Activated CD4-positive, alpha-beta T cell treated with anti-CD3 and anti-CD28 coated beads, Interleukin-2, amount 10 ng/mL, durations not matched to agents 24 days and 14 days (primary cell): ENCODE results near the gene NPRL2. TPM values are rescaled to one million over a fixed set of nuclear protein-coding genes. Genes with fewer than 3 reads are reported as not detected.

Experiments
- DNase-seq: peaks from one replicate; pipeline ENCODE4 v3.0.0; 2022
- H3K27ac Mint-ChIP-seq: one replicate; pipeline ENCODE4 v1.8.0; 2022; ENCODE audit warnings: mild to moderate bottlenecking, mixed read lengths
- H3K27me3 Mint-ChIP-seq: one replicate; pipeline ENCODE4 v1.8.0; 2022; ENCODE audit warnings: mixed read lengths
- H3K36me3 Mint-ChIP-seq: one replicate; pipeline ENCODE4 v1.8.0; 2022; ENCODE audit warnings: low read depth, mild to moderate bottlenecking, mixed read lengths
- H3K4me1 Mint-ChIP-seq: one replicate; pipeline ENCODE4 v1.8.0; 2021; ENCODE audit warnings: mixed read lengths
- H3K4me3 Mint-ChIP-seq: one replicate; pipeline ENCODE4 v1.8.0; 2022; ENCODE audit warnings: mild to moderate bottlenecking, moderate library complexity, mixed read lengths
- H3K9me3 Mint-ChIP-seq: one replicate; pipeline ENCODE4 v1.8.0; 2021; ENCODE audit warnings: mixed read lengths
- intact Hi-C: fragments of 100-400 bp; cut with micrococcal nuclease; formaldehyde crosslinking; loops from one replicate; pipeline ENCODE4 v1.15.1; 2023
- total RNA-seq: library from RNA; stranded (reverse); gene quantifications from 2 replicates; pipeline ENCODE4 v1.2.3, GENCODE V29; 2022

The NPRL2 gene
- total RNA-seq, 1 donor from 2014 or later, result 43.0 TPM

DNA sequence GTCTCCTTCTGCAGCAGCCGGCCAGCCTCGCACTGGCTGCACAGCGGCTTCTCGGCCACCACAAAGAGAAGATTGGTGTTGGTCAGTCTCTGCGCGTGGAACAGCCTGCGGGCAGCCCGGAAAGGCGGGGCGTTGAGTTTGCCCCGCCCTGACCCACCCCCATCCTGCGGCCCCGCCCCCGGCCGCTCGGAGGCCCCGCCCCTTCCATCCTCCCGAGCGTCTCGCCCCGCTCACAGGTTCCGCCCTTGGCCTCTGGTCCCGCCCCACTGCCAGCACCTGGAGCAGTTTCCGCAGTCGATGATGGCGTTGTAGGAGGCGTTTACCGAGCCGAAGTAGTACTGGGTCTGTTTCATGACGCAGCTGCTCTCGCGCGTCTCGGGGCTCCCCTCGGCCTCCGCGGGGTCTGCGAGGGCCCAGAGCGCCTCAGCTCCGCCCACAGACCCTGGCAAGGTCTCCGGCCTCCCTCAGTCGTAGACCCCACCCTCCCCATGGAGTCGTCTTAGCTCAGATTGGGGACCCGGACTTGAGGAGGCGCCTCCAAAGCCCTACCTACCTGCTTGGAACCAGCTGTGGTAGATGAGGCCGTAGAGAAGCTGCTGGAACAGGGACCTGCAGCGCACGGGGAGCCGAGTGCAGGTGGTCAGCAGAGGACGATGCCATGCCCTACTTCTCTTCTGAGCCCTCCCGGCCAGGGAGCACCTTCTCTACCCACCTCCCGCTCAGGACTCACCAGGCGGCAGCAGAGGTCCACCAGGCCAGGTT lies 14.7 kb upstream of the NPRL2 start:
- intact Hi-C loops, result loop anchor here (1.0 to 2.0 kb wide), 2 partner anchors 14 to 28 kb away; partner anchors contain the start of genes CYB561D2 and NPRL2
- Mint-ChIP-seq H3K4me1 (peaks cover 11% of the 10 kb centered on the region), H3K4me3 (peak overlapping the region; percentile 83), H3K27ac (peak overlapping the region; percentile 62), H3K36me3 (no peaks in the 10 kb centered on the region), H3K27me3 (no peaks in the 10 kb centered on the region), H3K9me3 (no peaks in the 10 kb centered on the region)
- peak; percentile 98 for DNase-seq

DNA sequence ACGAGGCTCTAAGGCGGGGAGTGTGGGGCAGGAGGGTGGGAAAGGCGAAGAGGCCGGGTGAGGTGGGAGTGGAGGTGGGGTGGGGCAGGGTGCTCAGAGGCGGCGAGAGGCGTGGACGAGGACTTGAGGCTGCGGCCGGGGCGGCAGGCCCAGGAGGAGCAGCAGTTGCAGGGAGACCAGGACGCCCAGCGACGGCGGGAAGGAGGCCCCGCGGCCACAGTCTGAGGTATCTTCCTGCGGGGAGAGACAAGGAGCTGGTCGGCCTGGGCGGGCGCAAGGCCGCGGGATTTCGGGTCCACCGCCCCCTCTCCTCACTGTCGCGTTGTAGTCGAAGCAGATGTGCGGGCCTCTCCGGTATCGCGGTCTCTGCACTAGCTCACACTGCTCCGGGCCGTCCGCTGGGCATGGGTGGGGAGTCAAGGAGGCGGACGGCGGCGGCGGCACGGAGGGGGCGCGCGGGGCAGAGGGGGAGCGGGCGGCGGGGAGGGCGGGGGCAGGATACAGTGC lies 14.1 kb upstream of the NPRL2 start:
- Mint-ChIP-seq H3K36me3 (no peaks in the 10 kb centered on the region), H3K9me3 (no peaks in the 10 kb centered on the region), H3K27ac (peak overlapping the region; percentile 62), H3K4me3 (peak overlapping the region; percentile 83), H3K4me1 (peaks cover 15% of the 10 kb centered on the region), H3K27me3 (no peaks in the 10 kb centered on the region)
- no peak for DNase-seq
- intact Hi-C loops, result loop anchor here (1.0 to 2.0 kb wide), 2 partner anchors 14 to 27 kb away; partner anchors contain the start of genes CYB561D2 and NPRL2

DNA sequence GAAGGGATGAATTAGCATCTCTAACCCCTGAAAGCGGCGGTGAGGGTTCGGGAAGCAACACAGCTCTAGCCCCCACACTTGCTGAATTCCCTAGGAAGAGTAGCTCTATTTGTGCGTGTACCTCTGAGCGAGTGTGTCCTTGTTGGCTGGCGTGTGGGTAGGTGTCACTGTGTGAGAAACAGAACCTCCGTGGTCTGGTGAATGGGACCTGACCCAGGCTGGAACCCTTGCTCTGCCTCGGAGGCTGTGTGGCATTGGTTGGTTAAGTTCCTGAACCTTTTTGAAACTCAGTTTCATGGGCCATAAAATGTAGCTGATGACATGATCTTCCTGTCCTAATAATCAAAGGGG lies 9.2 kb upstream of the NPRL2 start:
- Mint-ChIP-seq H3K4me3 (peak overlapping the region; percentile 98), H3K9me3 (no peaks in the 10 kb centered on the region), H3K27me3 (no peaks in the 10 kb centered on the region), H3K27ac (peak overlapping the region; percentile 95), H3K36me3 (peaks cover 27% of the 10 kb centered on the region), H3K4me1 (peaks cover 35% of the 10 kb centered on the region)
- DNase-seq, result no peak
- intact Hi-C loops, result loop anchor here (1.0 to 5.0 kb wide), 4 partner anchors 8 to 1028 kb away; partner anchors contain the start of genes IFRD2 and MANF

DNA sequence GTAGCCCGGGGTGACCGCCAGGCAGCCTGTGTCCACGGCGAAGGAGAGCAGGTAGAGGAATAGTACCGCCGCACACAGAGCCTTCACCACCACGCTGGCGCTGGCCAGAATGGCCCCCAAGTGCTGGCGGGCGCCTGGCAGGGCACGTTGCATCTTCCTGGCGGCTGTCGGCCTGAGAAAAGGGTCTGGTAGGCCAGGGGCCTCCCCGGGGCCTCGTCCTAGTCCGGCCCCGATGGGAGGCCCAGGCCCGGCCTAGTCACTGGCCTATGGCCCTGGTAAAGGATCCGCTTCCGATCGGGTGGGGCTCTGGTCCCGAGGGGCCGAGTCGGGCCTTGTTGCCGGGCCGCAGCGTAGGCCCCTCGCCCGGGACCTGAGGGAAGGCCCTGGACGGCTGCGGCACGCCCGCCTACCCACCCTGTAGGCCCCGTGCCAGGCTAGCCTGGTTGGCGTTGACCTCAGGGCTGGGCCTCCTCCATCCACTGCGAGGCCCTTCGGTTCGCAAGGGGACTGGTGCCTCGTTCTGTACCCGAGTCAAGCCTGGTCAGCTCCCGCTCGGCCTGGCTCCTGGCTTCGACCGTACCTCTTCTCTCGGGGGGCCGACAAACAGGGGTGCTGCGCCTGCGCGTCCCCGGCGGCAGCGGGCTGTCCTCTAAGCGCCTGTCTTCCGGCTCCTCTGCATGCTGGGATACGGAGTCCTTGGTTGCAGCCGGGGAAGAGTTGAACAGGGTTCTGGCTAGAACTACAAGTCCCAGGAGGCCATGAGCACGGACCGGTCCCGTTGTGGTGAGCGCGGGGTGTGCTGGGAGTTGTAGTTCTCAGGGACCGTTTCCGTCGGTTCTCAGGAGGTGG lies 8.6 kb upstream of the NPRL2 start, which contains the start of gene TMEM115:
TMEM115 (minus strand) TSS at position 611 of the 849 bp plus-strand sequence; CDS start at position 153, 458 bp downstream.
- Mint-ChIP-seq H3K9me3 (no peaks in the 10 kb centered on the region), H3K27ac (peak within 1 kb of the TSS; percentile 95), H3K27me3 (no peaks in the 10 kb centered on the region), H3K4me1 (peaks cover 35% of the 10 kb centered on the region), H3K36me3 (peaks cover 32% of the 10 kb centered on the region), H3K4me3 (peak within 1 kb of the TSS; percentile 98)
- DNase-seq, result peak; percentile 98
- intact Hi-C loops, result loop anchor here (1.0 to 5.0 kb wide), 4 partner anchors 8 to 1028 kb away; partner anchors contain the start of genes IFRD2 and MANF

DNA sequence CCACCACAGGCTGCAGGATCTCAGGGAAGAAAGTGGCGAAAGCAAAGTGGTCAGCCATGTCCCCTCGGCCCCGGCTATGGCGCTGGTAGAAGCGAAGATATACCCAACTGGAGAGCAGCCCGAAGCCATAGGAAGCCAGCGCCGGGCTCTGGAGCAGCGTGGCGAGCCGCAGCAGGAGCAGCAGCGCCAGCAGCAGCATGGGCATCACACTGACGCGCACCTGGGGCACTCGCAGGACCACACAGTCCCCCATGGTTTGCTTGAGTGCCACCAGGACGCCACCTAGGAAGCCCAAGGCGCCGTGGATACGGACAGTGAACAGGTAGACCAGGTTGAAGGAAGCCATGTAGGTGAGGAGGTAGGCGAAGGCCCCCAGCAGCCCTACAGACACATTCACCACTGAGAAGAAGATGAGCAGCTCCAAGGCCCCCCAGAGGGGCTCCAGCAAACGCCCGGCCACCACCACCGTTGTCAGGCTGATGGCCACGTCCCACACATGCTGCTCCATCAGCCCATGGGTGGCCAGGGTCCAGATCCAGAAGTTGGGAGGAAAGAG lies 7.9 kb upstream of the NPRL2 start:
- peak overlapping the region; percentile 98 for H3K4me3 Mint-ChIP-seq
- no peak for DNase-seq
- intact Hi-C loops, result loop anchor here (2.0 to 5.0 kb wide), 2 partner anchors 22 to 1029 kb away; partner anchors contain the start of gene MANF
- peaks cover 35% of the 10 kb centered on the region for H3K4me1 Mint-ChIP-seq
- H3K27me3 Mint-ChIP-seq, result no peaks in the 10 kb centered on the region
- H3K9me3 Mint-ChIP-seq, result no peaks in the 10 kb centered on the region
- H3K27ac Mint-ChIP-seq, result peak overlapping the region; percentile 81
- peaks cover 33% of the 10 kb centered on the region for H3K36me3 Mint-ChIP-seq

DNA sequence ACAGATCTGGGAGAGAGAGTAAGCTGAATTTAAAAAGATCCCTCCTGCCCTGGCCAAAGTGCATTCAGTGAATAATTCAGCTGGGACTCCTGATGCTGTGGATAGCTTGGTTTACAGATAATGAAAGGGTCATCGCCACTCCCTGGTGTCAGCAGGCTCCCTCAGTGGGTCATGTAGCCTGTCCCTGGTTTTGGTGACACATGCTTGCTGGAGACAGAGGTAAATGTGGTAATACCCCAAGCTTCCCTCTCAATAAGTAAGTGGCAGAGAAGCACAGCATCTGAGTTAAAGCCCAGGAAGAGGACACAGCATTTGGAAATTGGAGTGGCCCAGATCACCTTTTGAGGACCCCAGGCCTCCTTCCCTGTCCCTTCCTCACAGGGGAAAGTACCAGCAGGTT lies 6.9 kb upstream of the NPRL2 start:
- no peaks in the 10 kb centered on the region for H3K27me3 Mint-ChIP-seq
- H3K4me1 Mint-ChIP-seq, result peaks cover 34% of the 10 kb centered on the region
- intact Hi-C loops, result loop anchor here (5.0 kb wide), 1 partner anchor 1030 kb away; the partner anchor contains the start of gene MANF
- peak overlapping the region; percentile 20 for H3K27ac Mint-ChIP-seq
- peaks cover 33% of the 10 kb centered on the region for H3K36me3 Mint-ChIP-seq
- no peak for DNase-seq
- peak overlapping the region; percentile 98 for H3K4me3 Mint-ChIP-seq
- H3K9me3 Mint-ChIP-seq, result no peaks in the 10 kb centered on the region

DNA sequence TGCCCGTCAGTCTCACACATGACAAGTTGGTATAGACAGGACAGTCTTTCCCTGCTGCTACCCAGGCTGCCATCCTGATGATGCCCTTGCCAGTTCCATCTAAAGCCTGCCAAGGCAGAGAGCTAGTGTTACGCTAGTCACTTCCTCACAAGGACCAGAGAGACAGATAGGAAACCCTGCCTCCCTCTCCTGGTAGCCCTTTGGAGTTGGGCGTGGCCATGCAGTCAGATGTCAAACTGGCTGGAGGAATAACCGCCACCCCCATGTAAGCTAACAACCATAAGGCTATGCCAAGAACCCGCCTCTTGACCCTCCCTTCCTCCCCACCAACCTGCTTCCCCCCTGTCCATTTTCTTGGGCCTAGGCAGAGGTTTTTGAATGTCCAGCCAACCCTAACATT lies 6.0 kb upstream of the NPRL2 start:
- no peak for DNase-seq
- no peaks in the 10 kb centered on the region for H3K27me3 Mint-ChIP-seq
- peaks cover 39% of the 10 kb centered on the region for H3K4me1 Mint-ChIP-seq
- peak overlapping the region; percentile 98 for H3K4me3 Mint-ChIP-seq
- no peaks in the 10 kb centered on the region for H3K9me3 Mint-ChIP-seq
- H3K36me3 Mint-ChIP-seq, result peaks cover 37% of the 10 kb centered on the region
- H3K27ac Mint-ChIP-seq, result no peak overlapping the region
- intact Hi-C loops, result loop anchor here (5.0 kb wide), 1 partner anchor 1031 kb away; the partner anchor contains the start of gene MANF

DNA sequence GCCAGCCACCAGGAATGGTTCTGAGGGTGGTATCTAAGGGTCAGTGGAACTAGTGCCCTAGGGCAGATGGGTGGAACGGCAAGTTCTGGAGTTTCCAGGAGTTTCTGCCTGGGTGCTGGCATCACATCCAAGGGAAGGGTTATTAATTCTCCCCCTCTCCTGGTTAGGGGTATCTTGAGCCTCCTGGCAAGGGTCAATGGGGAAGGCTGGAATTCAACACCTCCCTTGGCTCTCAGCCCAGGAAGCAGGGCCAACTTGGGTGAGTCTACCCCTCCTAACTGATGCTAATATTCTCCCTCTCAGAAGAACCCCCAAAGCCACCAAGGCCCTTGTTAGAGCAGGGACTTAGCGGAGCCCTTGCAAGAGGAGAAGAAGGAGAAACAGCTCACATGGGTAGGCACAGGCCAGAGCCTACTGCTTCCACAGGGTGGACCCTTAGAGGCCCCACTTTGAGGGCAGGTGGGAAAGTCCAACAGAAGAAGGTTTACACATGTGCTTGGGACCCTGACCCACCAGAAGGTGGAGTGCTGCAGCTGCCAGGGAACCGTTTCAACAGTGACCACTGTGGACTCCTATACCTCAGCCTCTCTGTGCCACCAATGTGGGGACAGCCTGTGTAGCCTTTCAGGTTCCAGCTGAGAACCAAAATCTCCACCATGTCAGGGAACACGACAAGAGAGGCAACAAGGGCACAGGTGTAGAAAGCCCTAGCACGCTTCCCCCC lies 5.4 kb upstream of the NPRL2 start:
- H3K4me1 Mint-ChIP-seq, result peaks cover 44% of the 10 kb centered on the region
- intact Hi-C loops, result loop anchor here (5.0 kb wide), 1 partner anchor 1031 kb away; the partner anchor contains the start of gene MANF
- H3K27ac Mint-ChIP-seq, result no peak overlapping the region

DNA sequence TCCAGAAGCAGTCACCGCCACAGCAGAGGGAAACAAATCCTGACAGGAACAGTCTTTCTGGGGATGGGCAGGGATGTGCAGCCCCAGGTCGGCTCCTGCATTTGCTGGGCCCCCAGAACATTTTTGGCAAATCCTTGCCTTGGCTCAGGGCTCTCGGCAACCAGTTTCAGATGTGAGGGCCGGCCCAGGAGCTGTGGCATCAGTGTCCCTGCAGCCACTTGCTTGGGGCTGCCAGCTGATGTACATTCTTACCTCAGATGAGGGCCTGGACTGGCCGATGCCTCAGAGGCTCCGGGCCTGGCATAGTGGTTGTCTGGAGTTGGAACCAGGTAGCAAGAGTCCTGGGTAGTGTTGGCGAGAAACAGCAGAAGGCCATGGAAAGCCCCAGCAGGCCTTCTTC lies 4.3 kb upstream of the NPRL2 start:
- Mint-ChIP-seq H3K27ac (no peak overlapping the region), H3K4me1 (peaks cover 50% of the 10 kb centered on the region), H3K27me3 (no peaks in the 10 kb centered on the region), H3K9me3 (no peaks in the 10 kb centered on the region), H3K4me3 (no peak overlapping the region), H3K36me3 (peaks cover 44% of the 10 kb centered on the region)
- intact Hi-C loops, result loop anchor here (5.0 kb wide), 1 partner anchor 1032 kb away; the partner anchor contains the start of gene MANF
- DNase-seq, result no peak

More for the DNA sequence above, 5.4 kb upstream of the NPRL2 start:
- no peak for DNase-seq
- H3K4me3 Mint-ChIP-seq, result peak overlapping the region; percentile 98
- peaks cover 39% of the 10 kb centered on the region for H3K36me3 Mint-ChIP-seq
- no peaks in the 10 kb centered on the region for H3K9me3 Mint-ChIP-seq
- H3K27me3 Mint-ChIP-seq, result no peaks in the 10 kb centered on the region

DNA sequence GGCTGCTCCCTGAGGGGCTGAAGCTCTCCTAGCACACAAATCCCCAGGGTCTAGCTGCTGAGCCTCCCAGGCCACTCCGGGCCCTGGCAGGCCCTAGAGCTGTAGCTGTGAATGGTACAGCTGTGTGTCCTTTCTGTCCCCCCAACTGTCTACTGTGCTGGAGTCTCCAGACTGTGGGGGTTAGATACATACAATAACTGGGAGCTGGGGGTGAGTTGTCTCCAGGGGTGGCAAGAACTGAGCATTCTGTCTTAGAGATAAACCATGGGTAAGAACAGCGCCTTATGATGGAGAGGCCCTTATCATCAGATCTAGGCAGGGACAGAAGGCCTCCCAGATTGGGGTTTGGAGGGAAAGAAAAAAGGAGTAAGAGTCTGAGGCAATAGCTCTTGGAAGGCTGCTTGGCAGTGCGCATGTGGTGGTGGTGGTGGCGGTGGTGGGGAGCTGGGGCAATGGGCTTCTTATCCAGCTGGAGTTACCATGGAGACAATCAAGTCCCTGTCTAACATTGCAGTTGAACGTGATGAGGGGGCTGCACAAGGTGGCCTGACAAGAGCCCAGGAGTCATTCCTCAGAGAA lies 3.7 kb upstream of the NPRL2 start:
- H3K9me3 Mint-ChIP-seq, result no peaks in the 10 kb centered on the region
- H3K36me3 Mint-ChIP-seq, result peaks cover 44% of the 10 kb centered on the region
- no peak overlapping the region for H3K4me3 Mint-ChIP-seq
- no peak overlapping the region for H3K27ac Mint-ChIP-seq
- no peak for DNase-seq
- intact Hi-C loops, result no loop called here
- H3K4me1 Mint-ChIP-seq, result peaks cover 46% of the 10 kb centered on the region
- H3K27me3 Mint-ChIP-seq, result no peaks in the 10 kb centered on the region

DNA sequence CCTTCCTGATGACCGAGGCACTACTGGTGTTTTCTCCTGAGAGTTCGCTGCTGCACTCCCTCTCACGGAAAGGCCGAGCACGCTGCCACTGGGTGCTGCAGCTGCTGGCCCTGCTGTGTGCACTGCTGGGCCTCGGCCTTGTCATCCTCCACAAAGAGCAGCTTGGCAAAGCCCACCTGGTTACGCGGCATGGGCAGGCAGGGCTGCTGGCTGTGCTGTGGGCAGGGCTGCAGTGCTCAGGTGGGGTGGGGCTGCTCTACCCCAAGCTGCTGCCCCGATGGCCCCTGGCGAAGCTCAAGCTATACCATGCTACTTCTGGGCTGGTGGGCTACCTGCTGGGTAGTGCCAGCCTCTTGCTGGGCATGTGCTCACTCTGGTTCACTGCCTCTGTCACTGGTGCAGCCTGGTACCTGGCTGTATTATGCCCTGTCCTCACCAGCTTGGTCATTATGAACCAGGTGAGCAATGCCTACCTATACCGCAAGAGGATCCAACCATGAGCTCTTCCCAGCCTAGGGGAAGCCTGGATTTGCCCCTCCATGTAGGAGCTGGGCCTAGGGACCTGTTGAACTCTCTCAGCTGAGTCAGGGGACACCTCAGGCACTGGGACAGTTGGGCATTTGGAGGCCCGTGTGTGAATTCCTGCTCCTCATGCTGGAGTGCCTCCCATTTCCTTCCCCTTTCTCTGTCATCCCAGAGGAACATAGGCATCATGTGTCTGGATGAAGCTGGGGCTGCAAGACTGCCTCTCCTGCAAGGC lies 2.9 kb upstream of the NPRL2 start:
- Mint-ChIP-seq H3K9me3 (no peaks in the 10 kb centered on the region), H3K4me1 (peaks cover 48% of the 10 kb centered on the region), H3K4me3 (no peak overlapping the region), H3K36me3 (peaks cover 48% of the 10 kb centered on the region), H3K27me3 (no peaks in the 10 kb centered on the region), H3K27ac (no peak overlapping the region)
- DNase-seq, result no peak
- intact Hi-C loops, result no loop called here

DNA sequence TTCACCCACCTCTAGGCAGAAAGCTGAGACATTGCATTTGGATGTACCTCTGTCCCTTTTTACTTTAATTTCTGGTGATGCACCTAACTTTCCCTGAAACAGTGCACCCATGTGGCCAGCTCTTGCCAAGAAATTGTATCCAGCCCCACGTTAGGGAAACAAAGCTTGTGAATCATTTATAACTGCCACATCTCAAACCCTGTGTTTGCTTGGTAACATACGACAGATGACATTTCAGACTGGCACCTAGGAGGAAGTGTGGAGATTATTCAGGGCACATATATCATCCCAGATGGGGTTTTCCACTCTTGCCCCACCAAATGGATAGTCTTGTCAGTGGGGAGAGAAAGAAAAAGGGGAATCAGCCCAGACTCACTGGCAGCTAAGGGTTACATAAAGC lies 2.2 kb upstream of the NPRL2 start:
- Mint-ChIP-seq H3K27me3 (no peaks in the 10 kb centered on the region), H3K27ac (no peak overlapping the region), H3K36me3 (peaks cover 49% of the 10 kb centered on the region), H3K4me3 (no peak overlapping the region), H3K4me1 (peaks cover 46% of the 10 kb centered on the region), H3K9me3 (no peaks in the 10 kb centered on the region)
- DNase-seq, result no peak
- intact Hi-C loops, result no loop called here
